ENCODE data around the gene ITPKC. TPM values are rescaled to one million over a fixed set of nuclear protein-coding genes. Genes with fewer than 3 reads are reported as not detected.

Gene ITPKC
- total RNA-seq, 1 donor from 2014 or later, result 9.8 TPM

DNA sequence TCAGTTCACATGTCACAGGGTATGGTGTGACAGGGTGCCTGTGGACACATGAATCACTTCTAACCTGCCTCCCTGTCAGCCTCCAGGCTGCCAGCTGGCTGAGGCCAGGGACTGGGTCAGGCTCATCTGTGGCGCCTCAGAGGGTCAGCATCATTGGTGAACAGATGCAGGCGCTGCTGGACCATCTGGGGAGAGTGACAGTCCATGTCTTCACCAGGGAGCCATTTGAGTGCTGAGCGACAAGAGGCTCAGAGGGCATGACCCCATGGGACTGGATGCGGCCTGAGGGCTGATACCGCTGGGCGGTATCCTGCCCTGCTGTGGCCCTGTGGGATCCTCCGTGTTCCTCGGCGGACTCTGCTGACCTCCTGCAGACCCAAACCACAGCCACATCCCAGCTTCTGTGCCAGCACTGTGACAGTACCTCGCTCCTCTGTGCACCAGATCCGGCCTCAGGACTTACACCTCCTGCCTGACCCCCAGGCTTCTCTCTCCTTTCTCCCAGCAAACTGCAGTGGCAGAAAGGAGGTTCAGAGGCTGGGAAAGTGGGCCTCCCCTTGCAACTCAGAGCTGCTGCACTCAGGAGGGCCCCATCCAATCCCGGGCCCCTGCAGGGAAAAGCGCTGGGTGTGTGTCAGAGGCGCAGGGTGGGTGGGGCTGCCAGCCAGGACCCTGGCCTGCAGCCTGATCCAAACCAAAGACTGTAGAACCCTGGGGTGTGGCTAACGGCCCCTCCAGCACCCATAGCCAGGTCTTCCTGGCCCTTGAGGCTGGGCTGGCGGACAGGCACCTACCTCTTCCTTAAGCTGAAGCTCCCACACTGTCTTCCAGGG, 23.2 kb downstream of the ITPKC start:
- Histone ChIP-seq H3K36me3 (peaks cover 50% of the 10 kb centered on the region), H3K9me3 (replicated peaks) (no peaks in the 10 kb centered on the region), H3K27ac (replicated peaks) (peak overlapping the region; percentile 75), H3K4me1 (peaks cover 41% of the 10 kb centered on the region), H3K4me3 (no peak overlapping the region), H3K27me3 (ENCODE audit: low read depth) (no peaks in the 10 kb centered on the region)
- DNase-seq, result no peak
- intact Hi-C loops (cut with micrococcal nuclease), result no loop called here
- TF ChIP-seq, protein P1, sequence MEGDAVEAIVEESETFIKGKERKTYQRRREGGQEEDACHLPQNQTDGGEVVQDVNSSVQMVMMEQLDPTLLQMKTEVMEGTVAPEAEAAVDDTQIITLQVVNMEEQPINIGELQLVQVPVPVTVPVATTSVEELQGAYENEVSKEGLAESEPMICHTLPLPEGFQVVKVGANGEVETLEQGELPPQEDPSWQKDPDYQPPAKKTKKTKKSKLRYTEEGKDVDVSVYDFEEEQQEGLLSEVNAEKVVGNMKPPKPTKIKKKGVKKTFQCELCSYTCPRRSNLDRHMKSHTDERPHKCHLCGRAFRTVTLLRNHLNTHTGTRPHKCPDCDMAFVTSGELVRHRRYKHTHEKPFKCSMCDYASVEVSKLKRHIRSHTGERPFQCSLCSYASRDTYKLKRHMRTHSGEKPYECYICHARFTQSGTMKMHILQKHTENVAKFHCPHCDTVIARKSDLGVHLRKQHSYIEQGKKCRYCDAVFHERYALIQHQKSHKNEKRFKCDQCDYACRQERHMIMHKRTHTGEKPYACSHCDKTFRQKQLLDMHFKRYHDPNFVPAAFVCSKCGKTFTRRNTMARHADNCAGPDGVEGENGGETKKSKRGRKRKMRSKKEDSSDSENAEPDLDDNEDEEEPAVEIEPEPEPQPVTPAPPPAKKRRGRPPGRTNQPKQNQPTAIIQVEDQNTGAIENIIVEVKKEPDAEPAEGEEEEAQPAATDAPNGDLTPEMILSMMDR (IDR thresholded peaks at IDR 0.05; ENCODE audit: borderline replicate concordance), result no peak

DNA sequence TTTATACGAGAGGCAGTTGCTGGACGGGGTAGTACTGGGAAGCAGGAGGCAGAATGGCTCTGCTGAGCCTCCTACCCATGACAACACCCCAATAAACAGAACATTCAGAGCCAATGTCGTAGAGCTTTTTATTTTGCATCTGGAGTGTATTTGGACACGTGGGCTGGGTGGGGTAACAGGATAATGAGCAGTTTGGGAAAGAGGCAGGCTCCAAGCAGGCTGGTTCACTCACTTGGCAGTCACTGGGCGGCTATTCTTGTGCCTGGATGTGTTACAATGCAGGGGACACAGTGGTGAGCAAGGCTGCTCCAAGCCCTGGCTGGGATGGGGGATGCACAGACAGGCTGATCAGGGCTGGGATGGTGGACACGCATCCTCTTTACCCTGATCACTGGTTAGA, 23.8 kb downstream of the ITPKC start:
- intact Hi-C loops (cut with micrococcal nuclease), result no loop called here
- Histone ChIP-seq H3K27me3 (ENCODE audit: low read depth) (no peaks in the 10 kb centered on the region), H3K9me3 (replicated peaks) (no peaks in the 10 kb centered on the region), H3K4me1 (peaks cover 46% of the 10 kb centered on the region), H3K4me3 (no peak overlapping the region), H3K36me3 (peaks cover 43% of the 10 kb centered on the region), H3K27ac (replicated peaks) (peak overlapping the region; percentile 75)
- peak; percentile 52 for DNase-seq
- TF ChIP-seq, protein P1 (IDR thresholded peaks at IDR 0.05; ENCODE audit: borderline replicate concordance), result no peak

DNA sequence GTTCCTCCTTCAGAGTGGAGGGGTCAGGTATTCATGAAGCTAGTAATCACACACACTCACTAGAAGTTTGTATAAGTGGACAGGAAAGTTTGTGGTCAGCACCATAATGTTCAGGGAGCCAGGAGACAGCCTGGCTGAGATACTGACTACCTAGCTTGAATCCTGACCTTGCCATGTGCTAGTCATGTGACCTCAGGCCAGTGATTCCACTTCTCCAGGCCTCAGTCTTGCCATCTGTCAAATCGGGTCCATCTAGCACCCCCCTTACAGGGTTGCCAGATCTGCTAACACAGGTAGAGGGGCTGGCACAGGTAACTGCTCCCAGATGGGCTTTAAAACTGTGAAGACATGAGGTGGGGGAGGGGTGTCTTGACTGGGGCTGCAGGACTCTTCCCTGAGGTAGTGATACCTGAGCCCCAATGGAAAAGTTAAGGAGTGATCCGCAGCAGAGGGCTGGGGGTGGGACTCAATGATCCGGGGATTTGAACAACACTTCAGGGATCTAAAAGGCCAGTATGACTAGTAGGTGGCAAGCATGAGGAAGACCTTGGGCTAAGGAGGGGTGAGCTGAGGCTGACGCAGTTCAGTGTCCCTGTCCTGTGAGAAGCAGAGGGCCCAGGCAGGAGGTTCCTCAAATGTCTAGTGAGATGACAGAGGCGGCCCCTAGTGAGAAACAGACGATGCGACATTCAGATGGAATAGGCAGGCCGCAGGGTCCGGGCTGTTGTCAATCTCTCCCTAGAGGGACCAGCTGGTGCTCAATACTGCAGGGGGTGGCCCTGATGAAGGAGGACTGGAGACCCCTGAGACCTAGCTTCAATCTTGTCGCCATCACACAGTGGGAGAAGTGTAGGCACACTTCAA, 24.8 kb downstream of the ITPKC start:
- no peak overlapping the region for H3K4me3 ChIP-seq
- peaks cover 42% of the 10 kb centered on the region for H3K4me1 ChIP-seq
- no peaks in the 10 kb centered on the region for H3K27me3 ChIP-seq (ENCODE audit: low read depth)
- H3K27ac ChIP-seq (replicated peaks), result peak overlapping the region; percentile 75
- H3K9me3 ChIP-seq (replicated peaks), result no peaks in the 10 kb centered on the region
- H3K36me3 ChIP-seq, result peaks cover 33% of the 10 kb centered on the region
- no peak for DNase-seq
- TF ChIP-seq, protein P1 (IDR thresholded peaks at IDR 0.05; ENCODE audit: borderline replicate concordance), result no peak
- intact Hi-C loops (cut with micrococcal nuclease), result no loop called here

DNA sequence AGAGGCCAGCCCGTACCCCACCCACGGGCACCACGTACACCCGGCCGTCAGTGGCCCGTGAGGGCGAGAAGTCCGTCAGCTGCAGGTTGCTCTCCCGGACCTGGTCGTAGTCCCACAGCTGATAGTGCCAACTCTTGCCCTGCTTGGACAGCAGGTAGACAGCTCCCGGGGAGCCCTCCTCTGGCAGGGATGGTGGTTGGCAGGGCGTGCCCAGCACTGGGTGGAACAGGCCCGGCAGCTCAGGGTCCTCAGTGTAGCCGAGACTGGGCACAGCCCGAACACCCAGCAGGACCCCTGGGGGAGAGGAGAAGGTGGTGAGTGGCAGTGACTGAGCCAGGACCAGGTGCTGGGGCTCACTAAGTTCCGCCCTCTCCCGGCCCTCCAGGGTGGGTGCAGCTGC, 25.6 kb downstream of the ITPKC start:
- H3K4me3 ChIP-seq, result no peak overlapping the region
- TF ChIP-seq, protein P1 (IDR thresholded peaks at IDR 0.05; ENCODE audit: borderline replicate concordance), result no peak
- H3K36me3 ChIP-seq, result peaks cover 26% of the 10 kb centered on the region
- no peaks in the 10 kb centered on the region for H3K27me3 ChIP-seq (ENCODE audit: low read depth)
- no peaks in the 10 kb centered on the region for H3K9me3 ChIP-seq (replicated peaks)
- no peak for DNase-seq
- H3K27ac ChIP-seq (replicated peaks), result no peak overlapping the region
- intact Hi-C loops (cut with micrococcal nuclease), result no loop called here
- H3K4me1 ChIP-seq, result peaks cover 36% of the 10 kb centered on the region

DNA sequence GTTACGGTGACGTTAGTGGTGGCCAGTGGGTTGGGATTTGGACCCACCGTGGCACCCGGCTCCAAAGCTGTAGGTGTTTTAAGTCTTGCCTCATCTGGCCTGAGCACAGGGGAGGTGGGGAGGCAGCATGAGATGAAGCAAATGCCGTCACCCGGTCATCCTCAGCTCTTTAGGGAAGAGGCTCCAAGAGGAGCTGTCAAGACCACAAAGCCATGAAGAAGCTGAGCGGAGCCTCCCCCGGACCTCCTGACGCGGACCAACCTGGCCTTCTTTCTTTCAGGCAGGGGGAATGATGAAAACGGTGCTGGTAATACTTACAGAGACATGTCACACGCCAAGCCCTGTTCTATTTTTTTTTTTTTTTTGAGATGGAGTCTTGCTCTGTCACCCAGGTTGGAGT, 26.0 kb downstream of the ITPKC start:
- no peak for DNase-seq
- TF ChIP-seq, protein P1 (IDR thresholded peaks at IDR 0.05; ENCODE audit: borderline replicate concordance), result no peak
- intact Hi-C loops (cut with micrococcal nuclease), result no loop called here
- peaks cover 22% of the 10 kb centered on the region for H3K36me3 ChIP-seq
- no peak overlapping the region for H3K27ac ChIP-seq (replicated peaks)
- no peaks in the 10 kb centered on the region for H3K27me3 ChIP-seq (ENCODE audit: low read depth)
- H3K4me1 ChIP-seq, result peaks cover 36% of the 10 kb centered on the region
- no peak overlapping the region for H3K4me3 ChIP-seq
- no peaks in the 10 kb centered on the region for H3K9me3 ChIP-seq (replicated peaks)
